Esophagus muscularis mucosa (tissue), 4 donors: ENCODE data around the gene ADGRA3. TPM values are rescaled to one million over a fixed set of nuclear protein-coding genes. Genes with fewer than 3 reads are reported as not detected.

Source experiments
- DNase-seq: peaks from one replicate; pipeline ENCODE4 v3.0.0-alpha.2; 2017; ENCODE audit errors: extremely low spot score
- H3K27ac ChIP-seq, 4 donors: fragments of 200-600 bp; sonication (generic); replicated peaks in 1 of 4; 1 replicate in 3 of 4; 2 replicates in 1 of 4; pipeline ENCODE4 v1.5.1; 2016 to 2019; ENCODE audit warnings: mild to moderate bottlenecking in 1 of 4
- H3K27me3 ChIP-seq, 4 donors: fragments of 200-600 bp; sonication (generic); one replicate each; pipeline versions ENCODE4 v1.5.1 to v1.6.0; 2016 to 2019
- H3K36me3 ChIP-seq, 4 donors: fragments of 200-600 bp; sonication (generic); one replicate each; pipeline ENCODE4 v1.5.1; 2016 to 2019
- H3K4me1 ChIP-seq, 4 donors: fragments of 200-600 bp; sonication (generic); one replicate each; pipeline ENCODE4 v1.5.1; 2016 to 2019
- H3K4me3 ChIP-seq, 4 donors: fragments of 200-600 bp; sonication (generic); 1 replicate in 2 of 4; 2 replicates in 2 of 4; pipeline ENCODE4 v1.5.1; 2016 to 2019; ENCODE audit warnings: mild to moderate bottlenecking in 4 of 4, moderate library complexity in 1 of 4
- H3K9me3 ChIP-seq, 4 donors: fragments of 200-600 bp; sonication (generic); 1 replicate in 3 of 4; 2 replicates in 1 of 4; pipeline ENCODE4 v1.5.1; 2016 to 2019
- EP300 ChIP-seq: sonication (generic); formaldehyde crosslinking; IDR thresholded peaks from one replicate; pipeline ENCODE4 v1.6.1; 2017; ENCODE audit warnings: antibody characterized with exemption
- POLR2A ChIP-seq: fragments of 450-650 bp; IDR thresholded peaks from one replicate; pipeline ENCODE4 v1.6.1; 2017; ENCODE audit warnings: antibody characterized with exemption, moderate library complexity, mild to moderate bottlenecking, low read depth
- POLR2AphosphoS5 ChIP-seq, 2 donors: sonication (generic); formaldehyde crosslinking; IDR thresholded peaks; one replicate each; pipeline ENCODE4 v1.6.1; 2017; ENCODE audit warnings: antibody characterized with exemption in 2 of 2
- WGBS: methylation state at CpG from one replicate; pipeline ENCODE4 v1.1.5; 2018; 5-methylcytosine and 5-hydroxymethylcytosine counted together
- intact Hi-C: fragments of 100-400 bp; cut with DNase I; formaldehyde crosslinking; loops from one replicate; pipeline ENCODE4 v1.15.1; 2023
- total RNA-seq, 4 donors: library from RNA; depleted of rRNA; stranded (reverse); fragments of >200 nt; gene quantifications; one replicate each; pipeline versions ENCODE4 v1.1.0 to v1.2.1, GENCODE V29; 2016
- TF ChIP-seq, protein P1 (sequence below), 3 experiments: fragments of 200-600 bp in 2 of 3; fragments of 450-650 bp in 1 of 3; sonication (generic) in 2 of 3; IDR thresholded peaks; one replicate each; pipeline ENCODE4 v1.5.1; 2017 to 2019; ENCODE audit warnings: antibody characterized with exemption in 3 of 3, mild to moderate bottlenecking in 2 of 3, moderate library complexity in 1 of 3

Gene ADGRA3
- total RNA-seq, 4 donors from 2014 or later: 24.9 to 41.0 (median 35.3) TPM

- Histone ChIP-seq H3K4me1 (peaks cover 10 to 20% (median 17%) of the 10 kb centered on the region in 4 donors), H3K4me3 (no peak overlapping the region), H3K36me3 (no peaks in the 10 kb centered on the region), H3K9me3 (no peaks in the 10 kb centered on the region), H3K27me3 (no peaks in the 10 kb centered on the region), H3K27ac (no peak overlapping the region)
- TF ChIP-seq, protein P1, sequence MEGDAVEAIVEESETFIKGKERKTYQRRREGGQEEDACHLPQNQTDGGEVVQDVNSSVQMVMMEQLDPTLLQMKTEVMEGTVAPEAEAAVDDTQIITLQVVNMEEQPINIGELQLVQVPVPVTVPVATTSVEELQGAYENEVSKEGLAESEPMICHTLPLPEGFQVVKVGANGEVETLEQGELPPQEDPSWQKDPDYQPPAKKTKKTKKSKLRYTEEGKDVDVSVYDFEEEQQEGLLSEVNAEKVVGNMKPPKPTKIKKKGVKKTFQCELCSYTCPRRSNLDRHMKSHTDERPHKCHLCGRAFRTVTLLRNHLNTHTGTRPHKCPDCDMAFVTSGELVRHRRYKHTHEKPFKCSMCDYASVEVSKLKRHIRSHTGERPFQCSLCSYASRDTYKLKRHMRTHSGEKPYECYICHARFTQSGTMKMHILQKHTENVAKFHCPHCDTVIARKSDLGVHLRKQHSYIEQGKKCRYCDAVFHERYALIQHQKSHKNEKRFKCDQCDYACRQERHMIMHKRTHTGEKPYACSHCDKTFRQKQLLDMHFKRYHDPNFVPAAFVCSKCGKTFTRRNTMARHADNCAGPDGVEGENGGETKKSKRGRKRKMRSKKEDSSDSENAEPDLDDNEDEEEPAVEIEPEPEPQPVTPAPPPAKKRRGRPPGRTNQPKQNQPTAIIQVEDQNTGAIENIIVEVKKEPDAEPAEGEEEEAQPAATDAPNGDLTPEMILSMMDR (IDR thresholded peaks at IDR 0.05): no peak
- TF ChIP-seq POLR2A: no peak
- TF ChIP-seq POLR2AphosphoS5 (IDR thresholded peaks at IDR 0.05): no peak
- no peak for TF ChIP-seq EP300
- no peak for DNase-seq
- intact Hi-C loops: no loop called here
Observed at GRCh38 chr4:22521240-22521639, 5.4 kb upstream of the ADGRA3 start.

GRCh38 chr4:22515145-22515887 is 550 bp downstream of the ADGRA3 start:
- peak overlapping the region; percentile 63 to 72 (median 67) for H3K4me3 ChIP-seq
- TF ChIP-seq, protein P1 (IDR thresholded peaks at IDR 0.05): peak in 1 of 3 experiments; percentile 28
- no peak for TF ChIP-seq POLR2AphosphoS5 (IDR thresholded peaks at IDR 0.05)
- TF ChIP-seq POLR2A: no peak
- H3K27ac ChIP-seq: peak overlapping the region; percentile 77 to 88 (median 84)
- H3K9me3 ChIP-seq: no peaks in the 10 kb centered on the region
- no peaks in the 10 kb centered on the region for H3K27me3 ChIP-seq
- WGBS: 0% methylated on average over 4 of the region's 80 CpGs
- DNase-seq: no peak
- intact Hi-C loops: loop anchor here (5.0 kb wide), 1 partner anchor 103 kb away; no protein-coding TSS in a partner anchor
- H3K36me3 ChIP-seq: no peaks in the 10 kb centered on the region
- H3K4me1 ChIP-seq: peaks cover 14 to 36% (median 25%) of the 10 kb centered on the region in 4 donors

DNA sequence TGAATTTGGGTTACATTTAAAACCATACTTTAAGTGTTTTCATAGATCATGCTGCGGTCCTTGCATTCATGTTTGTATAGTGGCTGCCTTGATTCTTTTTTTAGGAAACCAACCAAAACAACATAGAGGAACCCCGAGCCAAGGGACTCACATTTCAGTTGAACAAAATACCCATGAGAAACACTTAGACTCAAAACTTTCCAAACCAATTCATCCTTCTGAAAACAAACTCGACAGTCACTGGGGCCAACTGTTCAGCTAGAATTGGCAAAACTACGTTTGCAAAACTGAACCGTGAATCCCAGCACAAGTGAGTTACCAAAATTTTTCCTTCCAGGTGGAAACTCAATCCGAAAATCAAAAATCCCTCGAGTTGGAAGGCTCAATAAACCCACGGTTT is 1.4 kb downstream of the ADGRA3 start:
- no peaks in the 10 kb centered on the region for H3K36me3 ChIP-seq
- peaks cover 14 to 39% (median 25%) of the 10 kb centered on the region in 4 donors for H3K4me1 ChIP-seq
- TF ChIP-seq POLR2AphosphoS5 (IDR thresholded peaks at IDR 0.05) (no peak), EP300 (no peak), POLR2A (no peak)
- TF ChIP-seq, protein P1 (IDR thresholded peaks at IDR 0.05): no peak
- H3K4me3 ChIP-seq: peak overlapping the region; percentile 63 to 72 (median 67)
- peak overlapping the region; percentile 73 to 88 (median 84) for H3K27ac ChIP-seq
- intact Hi-C loops: no loop called here
- H3K9me3 ChIP-seq: no peaks in the 10 kb centered on the region
- WGBS: 7% methylated on average over 8 of the region's 8 CpGs
- no peak for DNase-seq
- no peaks in the 10 kb centered on the region for H3K27me3 ChIP-seq

GRCh38 chr4:22514001-22514400 is 1.9 kb downstream of the ADGRA3 start:
- DNase-seq: no peak
- intact Hi-C loops: no loop called here
- peak overlapping the region; percentile 63 to 72 (median 67) for H3K4me3 ChIP-seq
- no peaks in the 10 kb centered on the region for H3K9me3 ChIP-seq
- no peaks in the 10 kb centered on the region for H3K36me3 ChIP-seq
- H3K4me1 ChIP-seq: peaks cover 14 to 39% (median 25%) of the 10 kb centered on the region in 4 donors
- WGBS: 49% methylated on average over 6 of the region's 6 CpGs
- TF ChIP-seq EP300 (no peak), POLR2AphosphoS5 (IDR thresholded peaks at IDR 0.05) (no peak), POLR2A (no peak)
- TF ChIP-seq, protein P1 (IDR thresholded peaks at IDR 0.05): no peak
- no peaks in the 10 kb centered on the region for H3K27me3 ChIP-seq
- peak overlapping the region in 3 of 4 donors; percentile 73 to 88 (median 84) for H3K27ac ChIP-seq
